HepG2 (cell line): ENCODE results near the gene ELL.

Source experiments
- CBFB ChIP-seq: sonication (generic); formaldehyde crosslinking; IDR thresholded peaks from 2 replicates; pipeline ENCODE4 v1.4.0; 2020; ENCODE audit warnings: missing genetic modification reagents
- NPAS2 ChIP-seq: sonication (generic); formaldehyde crosslinking; IDR thresholded peaks from 2 replicates; pipeline ENCODE4 v1.8.0; 2022; ENCODE audit warnings: mild to moderate bottlenecking, missing genetic modification reagents, borderline replicate concordance
- ZNF33A ChIP-seq: sonication (generic); formaldehyde crosslinking; IDR thresholded peaks from 2 replicates; pipeline ENCODE4 v1.5.1; 2020; ENCODE audit warnings: missing genetic modification reagents, mild to moderate bottlenecking, moderate library complexity, borderline replicate concordance

DNA sequence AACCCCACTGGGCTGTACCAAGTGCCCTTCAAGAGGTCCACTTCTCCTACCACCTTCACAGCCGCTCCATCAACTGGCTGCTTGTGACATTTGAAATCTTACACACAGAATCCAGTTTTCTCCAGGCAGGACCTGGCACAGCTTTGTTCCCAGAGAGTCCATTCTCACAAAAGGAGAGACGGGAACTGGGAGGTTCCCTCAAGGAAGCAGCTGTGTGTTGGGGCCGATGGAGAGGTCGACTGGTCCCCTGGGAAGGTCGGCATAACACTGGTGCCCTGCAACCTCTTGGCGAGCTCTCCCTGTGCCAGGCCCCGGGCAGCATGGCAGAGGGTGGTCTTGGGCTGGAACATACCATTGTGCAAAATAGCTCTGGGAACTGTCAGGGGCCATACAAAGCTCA lies 21.5 kb downstream of the ELL start:
- TF ChIP-seq NPAS2 (CRISPR knock-in tag) (no peak), CBFB (CRISPR knock-in tag) (no peak), ZNF33A (CRISPR knock-in tag) (no peak)
